Parathyroid adenoma (tissue), 2 donors: ENCODE data around the gene ASPRV1.

Source experiments
- H2AFZ ChIP-seq: fragments of 300-600 bp; sonication (generic); one replicate; pipeline ENCODE4 v1.7.0; 2017; ENCODE audit warnings: antibody characterized with exemption, mild to moderate bottlenecking
- H3K27ac ChIP-seq: fragments of 300-600 bp; sonication (generic); one replicate; pipeline ENCODE4 v1.7.0; 2017
- H3K27me3 ChIP-seq: fragments of 300-600 bp; sonication (generic); one replicate; pipeline ENCODE4 v1.7.0; 2017; ENCODE audit warnings: low read length; ENCODE audit not compliant: control insufficient read depth, insufficient read depth
- H3K36me3 ChIP-seq: fragments of 300-600 bp; sonication (generic); one replicate; pipeline ENCODE4 v1.7.0; 2017; ENCODE audit warnings: low read length; ENCODE audit not compliant: control insufficient read depth, insufficient read depth
- H3K4me1 ChIP-seq: fragments of 300-600 bp; sonication (generic); one replicate; pipeline ENCODE4 v1.7.0; 2017; ENCODE audit warnings: control low read depth
- H3K4me2 ChIP-seq: fragments of 300-600 bp; sonication (generic); one replicate; pipeline ENCODE4 v1.7.0; 2017; ENCODE audit warnings: low read length
- H3K4me3 ChIP-seq: fragments of 300-600 bp; sonication (generic); one replicate; pipeline ENCODE4 v1.7.0; 2017; ENCODE audit warnings: low read depth, low read length
- H3K79me2 ChIP-seq: fragments of 300-600 bp; sonication (generic); one replicate; pipeline ENCODE4 v1.7.0; 2017; ENCODE audit warnings: control low read depth
- H3K9ac ChIP-seq: fragments of 300-600 bp; sonication (generic); one replicate; pipeline ENCODE4 v1.7.0; 2017; ENCODE audit warnings: mild to moderate bottlenecking
- H3K9me3 ChIP-seq: fragments of 300-600 bp; sonication (generic); one replicate; pipeline ENCODE4 v1.7.0; 2017; ENCODE audit warnings: low read length; ENCODE audit not compliant: control insufficient read depth
- TF ChIP-seq, protein P1 (sequence below): fragments of 300-600 bp; sonication (generic); IDR thresholded peaks from one replicate; pipeline ENCODE4 v1.7.0; 2017; ENCODE audit warnings: antibody characterized with exemption, mild to moderate bottlenecking
- donor health status: primary hyperparathyroidism.

Gene ASPRV1

DNA sequence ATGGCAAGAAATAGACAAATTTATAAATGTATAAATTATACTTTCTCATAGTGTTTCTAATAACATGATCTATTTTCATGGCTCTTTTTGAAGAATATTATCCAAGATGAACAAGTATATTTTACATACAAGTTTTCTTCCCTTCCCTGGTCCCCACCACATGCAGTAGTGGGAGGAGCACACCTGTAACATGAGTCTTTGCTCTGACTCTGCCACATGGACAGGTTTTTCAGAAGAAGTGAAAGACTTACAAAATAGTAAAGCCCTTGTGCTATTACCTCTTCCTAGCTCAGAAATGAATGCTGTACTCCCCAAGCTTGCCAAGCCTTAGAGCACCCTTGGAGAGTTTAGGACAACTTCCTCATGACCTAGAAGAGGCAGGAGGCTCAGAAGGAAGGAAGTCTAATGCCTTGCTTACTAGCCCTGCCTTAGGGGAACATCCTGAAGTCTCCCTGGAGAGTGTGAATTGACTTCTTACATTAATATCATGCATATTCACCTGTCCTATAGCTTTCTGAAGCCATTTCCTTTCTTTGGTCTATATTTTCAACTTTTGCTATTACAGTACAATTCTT lies 28.1 kb downstream of the ASPRV1 start:
- Histone ChIP-seq H3K4me3 (no peak overlapping the region), H3K9ac (no peak overlapping the region), H3K79me2 (no peaks in the 10 kb centered on the region), H3K4me1 (no peaks in the 10 kb centered on the region), H3K9me3 (no peaks in the 10 kb centered on the region), H3K4me2 (no peak overlapping the region), H3K36me3 (no peaks in the 10 kb centered on the region), H3K27ac (no peak overlapping the region), H2AFZ (no peak overlapping the region), H3K27me3 (no peaks in the 10 kb centered on the region)
- TF ChIP-seq, protein P1, sequence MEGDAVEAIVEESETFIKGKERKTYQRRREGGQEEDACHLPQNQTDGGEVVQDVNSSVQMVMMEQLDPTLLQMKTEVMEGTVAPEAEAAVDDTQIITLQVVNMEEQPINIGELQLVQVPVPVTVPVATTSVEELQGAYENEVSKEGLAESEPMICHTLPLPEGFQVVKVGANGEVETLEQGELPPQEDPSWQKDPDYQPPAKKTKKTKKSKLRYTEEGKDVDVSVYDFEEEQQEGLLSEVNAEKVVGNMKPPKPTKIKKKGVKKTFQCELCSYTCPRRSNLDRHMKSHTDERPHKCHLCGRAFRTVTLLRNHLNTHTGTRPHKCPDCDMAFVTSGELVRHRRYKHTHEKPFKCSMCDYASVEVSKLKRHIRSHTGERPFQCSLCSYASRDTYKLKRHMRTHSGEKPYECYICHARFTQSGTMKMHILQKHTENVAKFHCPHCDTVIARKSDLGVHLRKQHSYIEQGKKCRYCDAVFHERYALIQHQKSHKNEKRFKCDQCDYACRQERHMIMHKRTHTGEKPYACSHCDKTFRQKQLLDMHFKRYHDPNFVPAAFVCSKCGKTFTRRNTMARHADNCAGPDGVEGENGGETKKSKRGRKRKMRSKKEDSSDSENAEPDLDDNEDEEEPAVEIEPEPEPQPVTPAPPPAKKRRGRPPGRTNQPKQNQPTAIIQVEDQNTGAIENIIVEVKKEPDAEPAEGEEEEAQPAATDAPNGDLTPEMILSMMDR: no peak

DNA sequence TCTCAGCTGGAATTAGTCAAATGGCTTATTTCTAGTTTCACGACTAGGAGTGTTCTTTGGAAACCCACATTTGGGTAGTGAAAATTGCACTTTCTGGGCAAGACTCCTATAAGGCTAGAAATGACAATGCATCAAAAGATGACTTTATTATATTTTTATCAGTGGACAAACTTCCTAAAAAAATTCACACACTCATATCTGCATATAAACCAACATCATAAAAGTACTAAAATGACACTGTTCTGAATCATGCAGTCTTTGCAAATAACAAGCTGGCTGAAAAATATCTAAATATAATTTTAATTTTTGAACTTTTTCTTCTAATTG lies 28.9 kb downstream of the ASPRV1 start:
- H3K4me1 ChIP-seq: no peaks in the 10 kb centered on the region
- H3K27ac ChIP-seq: no peak overlapping the region
- TF ChIP-seq, protein P1: no peak
- H3K36me3 ChIP-seq: no peaks in the 10 kb centered on the region
- no peaks in the 10 kb centered on the region for H3K9me3 ChIP-seq
- no peaks in the 10 kb centered on the region for H3K27me3 ChIP-seq
- no peak overlapping the region for H2AFZ ChIP-seq
- H3K9ac ChIP-seq: no peak overlapping the region
- no peak overlapping the region for H3K4me2 ChIP-seq
- H3K79me2 ChIP-seq: no peaks in the 10 kb centered on the region
- H3K4me3 ChIP-seq: no peak overlapping the region

DNA sequence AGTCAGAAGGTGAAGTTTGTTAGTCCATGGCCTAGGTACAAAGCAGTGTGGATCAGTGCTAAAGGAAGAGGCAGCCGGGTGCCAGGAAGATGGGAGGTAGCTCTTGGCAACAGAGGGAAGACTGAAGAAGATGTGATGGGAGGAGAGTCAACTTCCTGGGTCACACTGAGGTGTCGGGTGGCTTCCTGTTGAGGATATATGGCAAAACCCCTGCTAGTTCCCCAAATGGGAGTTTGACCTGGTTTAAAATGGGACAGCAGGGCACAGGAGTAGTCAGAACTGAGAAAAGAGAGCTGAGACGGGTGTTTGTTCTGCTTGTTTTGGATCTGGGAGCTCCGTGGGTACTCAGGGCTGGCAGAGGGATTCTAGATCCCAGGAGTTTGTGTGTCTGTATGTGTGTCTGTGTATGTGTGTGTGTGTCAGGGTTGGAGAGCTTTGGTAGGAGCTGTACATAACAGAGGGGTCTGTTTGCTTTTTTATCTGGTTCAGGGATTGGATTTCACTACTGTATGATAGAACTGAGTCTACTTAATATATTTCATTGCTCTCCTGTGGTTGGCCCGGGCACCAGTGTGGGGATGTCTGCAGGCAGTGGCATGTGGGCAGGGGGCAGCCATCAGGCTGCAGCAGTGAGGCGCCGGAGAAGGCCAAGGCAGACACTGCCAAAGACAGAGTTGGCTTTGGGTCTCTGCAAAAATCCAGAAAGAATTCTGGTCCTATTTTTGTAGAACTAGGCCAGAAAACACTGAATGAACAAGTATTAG lies 29.4 kb downstream of the ASPRV1 start:
- H3K27ac ChIP-seq: no peak overlapping the region
- TF ChIP-seq, protein P1: no peak
- H3K79me2 ChIP-seq: no peaks in the 10 kb centered on the region
- H3K36me3 ChIP-seq: no peaks in the 10 kb centered on the region
- no peak overlapping the region for H2AFZ ChIP-seq
- no peak overlapping the region for H3K4me2 ChIP-seq
- H3K4me1 ChIP-seq: no peaks in the 10 kb centered on the region
- H3K9me3 ChIP-seq: no peaks in the 10 kb centered on the region
- no peak overlapping the region for H3K4me3 ChIP-seq
- no peak overlapping the region for H3K9ac ChIP-seq
- no peaks in the 10 kb centered on the region for H3K27me3 ChIP-seq

DNA sequence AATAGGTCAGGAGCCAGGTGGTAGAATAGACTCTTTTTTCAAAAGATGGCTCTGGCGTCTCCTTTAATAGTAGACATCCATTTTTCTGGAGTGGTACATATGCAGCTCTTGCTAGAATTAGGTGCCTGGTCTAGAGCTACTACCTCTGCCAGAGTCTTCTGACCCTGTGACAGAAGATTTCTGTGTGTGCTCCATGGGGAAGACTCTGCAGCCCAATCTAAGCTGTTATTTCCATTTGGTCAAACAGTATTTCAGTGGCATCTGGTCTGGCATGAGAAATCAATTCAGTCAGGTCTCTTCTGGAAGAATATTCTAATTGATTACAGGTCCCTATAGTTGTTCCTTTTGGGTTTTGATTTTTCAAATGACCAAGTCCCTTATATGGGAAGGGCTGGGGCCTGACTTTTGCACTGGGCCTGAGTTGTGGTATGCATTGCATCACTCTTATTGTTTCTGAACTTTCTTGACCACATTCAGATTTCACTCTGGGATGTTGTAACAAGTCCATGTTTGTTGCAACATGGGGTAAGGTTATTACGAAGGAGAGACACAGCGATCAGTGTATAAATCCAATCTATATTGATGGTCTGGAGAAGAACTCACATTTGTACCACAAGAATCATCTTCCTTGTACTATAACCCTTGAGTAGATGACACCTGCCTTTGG lies 34.4 kb downstream of the ASPRV1 start:
- no peak overlapping the region for H3K4me2 ChIP-seq
- H3K79me2 ChIP-seq: no peaks in the 10 kb centered on the region
- no peak overlapping the region for H3K9ac ChIP-seq
- H3K27ac ChIP-seq: no peak overlapping the region
- H2AFZ ChIP-seq: no peak overlapping the region
- H3K4me1 ChIP-seq: no peaks in the 10 kb centered on the region
- no peaks in the 10 kb centered on the region for H3K36me3 ChIP-seq
- no peaks in the 10 kb centered on the region for H3K9me3 ChIP-seq
- no peak overlapping the region for H3K4me3 ChIP-seq
- TF ChIP-seq, protein P1: no peak
- H3K27me3 ChIP-seq: no peaks in the 10 kb centered on the region
